OCI-LY1 (cell line): ENCODE data around the gene TANC1.

ENCODE experiments used
- H2AFZ ChIP-seq: fragments of 200-600 bp; sonication (generic), shearing (Covaris generic); 2 replicates; pipeline ENCODE4 v1.6.0; 2014; ENCODE audit warnings: antibody characterized with exemption, mild to moderate bottlenecking, low read length
- H3F3A ChIP-seq: fragments of 200-600 bp; sonication (generic), shearing (Covaris generic); 2 replicates; pipeline ENCODE4 v1.6.0; 2014; ENCODE audit warnings: mild to moderate bottlenecking, antibody characterized with exemption, low read length, moderate library complexity; ENCODE audit not compliant: insufficient read depth
- H3K27ac ChIP-seq: fragments of 200-600 bp; sonication (generic); 2 replicates; pipeline ENCODE4 v1.5.1; 2014; ENCODE audit warnings: low read length, mixed run types, mild to moderate bottlenecking, low read depth; ENCODE audit not compliant: poor library complexity, severe bottlenecking
- H3K27me3 ChIP-seq: fragments of 200-600 bp; sonication (generic); 2 replicates; pipeline ENCODE4 v1.6.0; 2014; ENCODE audit warnings: antibody characterized with exemption, mild to moderate bottlenecking, low read length, moderate library complexity; ENCODE audit not compliant: insufficient read depth
- H3K36me3 ChIP-seq: fragments of 200-600 bp; sonication (generic); 2 replicates; pipeline ENCODE4 v1.6.1; 2014; ENCODE audit warnings: mild to moderate bottlenecking, antibody characterized with exemption, low read length, moderate library complexity, mixed read lengths; ENCODE audit not compliant: insufficient read depth
- H3K4me1 ChIP-seq: fragments of 200-600 bp; sonication (generic); 2 replicates; pipeline ENCODE4 v1.5.1; 2014; ENCODE audit warnings: mild to moderate bottlenecking, low read length, moderate library complexity; ENCODE audit not compliant: insufficient read depth, severe bottlenecking
- H3K4me2 ChIP-seq: fragments of 200-600 bp; sonication (generic), shearing (Covaris generic); 2 replicates; pipeline ENCODE4 v1.6.1; 2014; ENCODE audit warnings: low read length
- H3K4me3 ChIP-seq: fragments of 200-600 bp; sonication (generic); 2 replicates; pipeline ENCODE4 v1.5.1; 2014; ENCODE audit warnings: low read length, low read depth, mild to moderate bottlenecking, mixed read lengths; ENCODE audit not compliant: poor library complexity, severe bottlenecking
- H3K79me2 ChIP-seq: fragments of 200-600 bp; shearing (Covaris generic); 2 replicates; pipeline ENCODE4 v1.6.1; 2016; ENCODE audit warnings: mixed run types, low read length, mixed read lengths; ENCODE audit not compliant: insufficient read depth
- H3K9ac ChIP-seq: fragments of 200-600 bp; sonication (generic), shearing (Covaris generic); 2 replicates; pipeline ENCODE4 v1.6.1; 2014; ENCODE audit warnings: mild to moderate bottlenecking, low read length, mixed read lengths
- H3K9me2 ChIP-seq: fragments of 200-600 bp; sonication (generic), shearing (Covaris generic); 2 replicates; pipeline ENCODE4 v1.6.1; 2014; ENCODE audit warnings: low read depth, mild to moderate bottlenecking, low read length, mixed read lengths
- H3K9me3 ChIP-seq: fragments of 200-600 bp; shearing (Covaris generic); 2 replicates; pipeline ENCODE4 v1.6.1; 2014; ENCODE audit warnings: low read length, mixed read lengths
- H4K20me1 ChIP-seq: fragments of 200-600 bp; sonication (generic), shearing (Covaris generic); 2 replicates; pipeline ENCODE4 v1.6.0; 2016; ENCODE audit warnings: mild to moderate bottlenecking, low read length; ENCODE audit not compliant: insufficient read depth
- EZH2 ChIP-seq: fragments of 200-600 bp; sonication (generic), shearing (Covaris generic); IDR thresholded peaks from 2 replicates; pipeline ENCODE4 v1.8.0; 2017; ENCODE audit warnings: borderline replicate concordance, mixed run types, mild to moderate bottlenecking, antibody characterized with exemption, low read length, moderate library complexity, mixed read lengths
- TF ChIP-seq, protein P1 (sequence below): fragments of 200-600 bp; sonication (generic), shearing (Covaris generic); IDR thresholded peaks from 2 replicates; pipeline ENCODE4 v1.5.1; 2017; ENCODE audit warnings: mild to moderate bottlenecking, antibody characterized with exemption, low read length, moderate library complexity, mixed read lengths

TANC1 gene

DNA sequence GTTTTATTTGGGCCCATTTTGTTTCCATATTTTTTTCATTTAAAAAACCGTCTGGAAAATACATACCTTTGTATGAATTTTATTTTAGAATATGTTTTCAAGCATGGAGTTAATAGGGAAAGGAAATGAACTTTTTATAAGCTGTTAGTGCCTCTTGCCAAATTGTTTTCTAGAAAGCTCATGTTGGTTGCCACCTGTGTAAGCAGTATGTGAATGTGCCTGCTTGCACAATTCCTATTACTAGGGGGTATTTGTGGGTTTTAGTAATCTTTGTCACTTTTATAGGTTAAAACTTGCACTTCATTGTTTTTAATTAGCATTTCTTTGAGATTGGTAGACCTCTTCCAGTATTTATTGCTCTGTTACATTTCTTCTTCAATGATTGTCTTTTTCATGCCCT, 107.3 kb downstream of the TANC1 start:
- H4K20me1 ChIP-seq, result no peaks in the 10 kb centered on the region
- no peak overlapping the region for H3K4me3 ChIP-seq
- no peaks in the 10 kb centered on the region for H3K36me3 ChIP-seq
- no peak overlapping the region for H2AFZ ChIP-seq
- no peaks in the 10 kb centered on the region for H3K79me2 ChIP-seq
- H3K9ac ChIP-seq, result no peak overlapping the region
- no peaks in the 10 kb centered on the region for H3K27me3 ChIP-seq
- no peak overlapping the region for H3K4me2 ChIP-seq
- H3K9me3 ChIP-seq, result no peaks in the 10 kb centered on the region
- H3K27ac ChIP-seq, result no peak overlapping the region
- TF ChIP-seq EZH2, result no peak
- TF ChIP-seq, protein P1, sequence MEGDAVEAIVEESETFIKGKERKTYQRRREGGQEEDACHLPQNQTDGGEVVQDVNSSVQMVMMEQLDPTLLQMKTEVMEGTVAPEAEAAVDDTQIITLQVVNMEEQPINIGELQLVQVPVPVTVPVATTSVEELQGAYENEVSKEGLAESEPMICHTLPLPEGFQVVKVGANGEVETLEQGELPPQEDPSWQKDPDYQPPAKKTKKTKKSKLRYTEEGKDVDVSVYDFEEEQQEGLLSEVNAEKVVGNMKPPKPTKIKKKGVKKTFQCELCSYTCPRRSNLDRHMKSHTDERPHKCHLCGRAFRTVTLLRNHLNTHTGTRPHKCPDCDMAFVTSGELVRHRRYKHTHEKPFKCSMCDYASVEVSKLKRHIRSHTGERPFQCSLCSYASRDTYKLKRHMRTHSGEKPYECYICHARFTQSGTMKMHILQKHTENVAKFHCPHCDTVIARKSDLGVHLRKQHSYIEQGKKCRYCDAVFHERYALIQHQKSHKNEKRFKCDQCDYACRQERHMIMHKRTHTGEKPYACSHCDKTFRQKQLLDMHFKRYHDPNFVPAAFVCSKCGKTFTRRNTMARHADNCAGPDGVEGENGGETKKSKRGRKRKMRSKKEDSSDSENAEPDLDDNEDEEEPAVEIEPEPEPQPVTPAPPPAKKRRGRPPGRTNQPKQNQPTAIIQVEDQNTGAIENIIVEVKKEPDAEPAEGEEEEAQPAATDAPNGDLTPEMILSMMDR, result no peak
- no peaks in the 10 kb centered on the region for H3K4me1 ChIP-seq
- H3F3A ChIP-seq, result no peaks in the 10 kb centered on the region
- H3K9me2 ChIP-seq, result no peaks in the 10 kb centered on the region

DNA sequence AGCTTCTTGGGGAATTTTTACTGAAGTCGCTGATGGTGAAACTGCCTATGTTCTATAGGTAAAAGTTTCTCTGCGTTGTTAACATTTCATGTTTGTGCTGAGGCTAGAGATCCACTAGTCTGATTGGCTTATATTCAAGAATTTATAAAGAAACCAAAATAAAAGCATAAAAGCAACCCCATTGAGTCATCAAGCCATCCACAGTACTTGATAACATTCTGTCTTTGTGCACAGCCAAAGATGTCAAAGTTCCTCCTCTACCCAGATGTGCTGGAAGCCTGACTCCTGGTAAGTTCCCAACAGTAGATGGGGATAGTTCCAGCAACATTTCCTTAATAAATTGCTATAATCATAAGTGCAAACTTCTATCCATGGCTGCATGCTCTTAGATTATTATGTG, 107.8 kb downstream of the TANC1 start:
- Histone ChIP-seq H2AFZ (no peak overlapping the region), H4K20me1 (no peaks in the 10 kb centered on the region), H3K9me3 (no peaks in the 10 kb centered on the region), H3K79me2 (no peaks in the 10 kb centered on the region), H3K36me3 (no peaks in the 10 kb centered on the region), H3K9me2 (no peaks in the 10 kb centered on the region), H3K4me1 (no peaks in the 10 kb centered on the region), H3K27ac (no peak overlapping the region), H3F3A (no peaks in the 10 kb centered on the region), H3K4me2 (no peak overlapping the region), H3K4me3 (no peak overlapping the region), H3K27me3 (no peaks in the 10 kb centered on the region), H3K9ac (no peak overlapping the region)
- TF ChIP-seq, protein P1, result no peak
- no peak for TF ChIP-seq EZH2

DNA sequence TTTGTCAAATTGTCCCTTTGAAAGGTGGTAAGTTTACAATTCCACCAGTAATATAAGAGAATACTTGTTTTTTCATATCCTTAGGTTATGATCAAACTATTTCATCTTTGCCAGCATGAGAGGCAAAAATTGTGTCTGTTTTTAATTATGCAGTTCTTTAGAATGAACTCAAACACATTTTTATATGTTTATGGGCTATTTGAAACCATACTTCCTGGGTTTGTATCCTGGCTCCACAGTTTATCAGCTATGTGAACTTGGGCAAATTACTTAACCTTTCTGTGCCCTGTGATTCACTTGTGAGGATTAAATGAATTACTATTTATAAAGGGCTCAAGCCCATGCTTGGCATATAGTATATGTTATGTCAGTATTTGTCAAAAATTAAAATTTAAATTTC, 109.4 kb downstream of the TANC1 start:
- H3K27ac ChIP-seq, result no peak overlapping the region
- H3F3A ChIP-seq, result no peaks in the 10 kb centered on the region
- no peak overlapping the region for H2AFZ ChIP-seq
- H3K4me3 ChIP-seq, result no peak overlapping the region
- no peaks in the 10 kb centered on the region for H3K79me2 ChIP-seq
- no peaks in the 10 kb centered on the region for H4K20me1 ChIP-seq
- no peaks in the 10 kb centered on the region for H3K27me3 ChIP-seq
- H3K36me3 ChIP-seq, result no peaks in the 10 kb centered on the region
- no peaks in the 10 kb centered on the region for H3K9me3 ChIP-seq
- no peak overlapping the region for H3K4me2 ChIP-seq
- no peaks in the 10 kb centered on the region for H3K4me1 ChIP-seq
- H3K9ac ChIP-seq, result no peak overlapping the region
- no peaks in the 10 kb centered on the region for H3K9me2 ChIP-seq
- TF ChIP-seq, protein P1, result no peak
- TF ChIP-seq EZH2, result no peak
